HG02938 (cell line): ENCODE measurements around the gene VAV1.
A peak's percentile ranks its signal among the peaks of the same experiment; 100 is the strongest.
"Not testable (repeated sequence)": the region's sequence is repeated elsewhere in the genome, so short reads cannot be mapped to it uniquely, and the experiment has no call there.

Experiments
- ATAC-seq: cut with Tn5 transposase; IDR thresholded peaks from one replicate; pipeline ENCODE4 v1.9.1; 2021; ENCODE audit warnings: mild to moderate bottlenecking, moderate library complexity; ENCODE audit not compliant: unreplicated experiment

VAV1 gene

GRCh38 chr19:6736917-6737283 lies 35.6 kb upstream of the VAV1 start:
- no peak for ATAC-seq

DNA sequence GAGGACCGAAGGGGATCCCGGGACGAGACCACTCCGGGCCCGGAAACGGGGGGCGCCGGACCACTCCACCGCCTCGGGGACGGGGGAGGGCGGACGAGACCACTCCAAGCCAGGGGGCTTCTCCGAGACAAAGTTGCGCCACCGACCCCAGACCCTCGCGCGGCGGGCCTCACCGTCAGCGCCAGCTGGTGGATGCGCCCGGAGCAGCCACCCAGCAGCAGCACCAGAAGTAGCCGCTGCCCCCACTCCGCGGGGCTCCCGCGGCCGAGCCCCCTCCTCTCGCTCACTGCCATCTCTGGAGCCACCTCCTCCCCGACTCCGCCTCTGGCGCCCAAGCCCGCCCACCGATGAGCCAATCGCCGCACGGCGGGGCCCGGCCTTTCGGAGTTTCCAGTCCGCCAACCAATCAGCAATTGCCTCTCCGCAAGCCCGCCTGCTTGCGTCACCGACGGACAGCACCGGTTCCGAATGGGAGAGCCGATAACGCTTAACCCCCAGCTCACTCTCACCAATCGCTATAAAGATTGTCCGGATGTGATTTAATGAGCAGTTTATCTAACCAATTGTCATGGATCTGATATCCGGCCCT lies 35.1 kb upstream of the VAV1 start, which contains the start of gene GPR108:
Gene GPR108, minus strand, starts transcription at position 297 of the 589 bp plus-strand sequence. Its CDS starts 4 bp downstream, at position 293.
- peak; percentile 61 for ATAC-seq

DNA sequence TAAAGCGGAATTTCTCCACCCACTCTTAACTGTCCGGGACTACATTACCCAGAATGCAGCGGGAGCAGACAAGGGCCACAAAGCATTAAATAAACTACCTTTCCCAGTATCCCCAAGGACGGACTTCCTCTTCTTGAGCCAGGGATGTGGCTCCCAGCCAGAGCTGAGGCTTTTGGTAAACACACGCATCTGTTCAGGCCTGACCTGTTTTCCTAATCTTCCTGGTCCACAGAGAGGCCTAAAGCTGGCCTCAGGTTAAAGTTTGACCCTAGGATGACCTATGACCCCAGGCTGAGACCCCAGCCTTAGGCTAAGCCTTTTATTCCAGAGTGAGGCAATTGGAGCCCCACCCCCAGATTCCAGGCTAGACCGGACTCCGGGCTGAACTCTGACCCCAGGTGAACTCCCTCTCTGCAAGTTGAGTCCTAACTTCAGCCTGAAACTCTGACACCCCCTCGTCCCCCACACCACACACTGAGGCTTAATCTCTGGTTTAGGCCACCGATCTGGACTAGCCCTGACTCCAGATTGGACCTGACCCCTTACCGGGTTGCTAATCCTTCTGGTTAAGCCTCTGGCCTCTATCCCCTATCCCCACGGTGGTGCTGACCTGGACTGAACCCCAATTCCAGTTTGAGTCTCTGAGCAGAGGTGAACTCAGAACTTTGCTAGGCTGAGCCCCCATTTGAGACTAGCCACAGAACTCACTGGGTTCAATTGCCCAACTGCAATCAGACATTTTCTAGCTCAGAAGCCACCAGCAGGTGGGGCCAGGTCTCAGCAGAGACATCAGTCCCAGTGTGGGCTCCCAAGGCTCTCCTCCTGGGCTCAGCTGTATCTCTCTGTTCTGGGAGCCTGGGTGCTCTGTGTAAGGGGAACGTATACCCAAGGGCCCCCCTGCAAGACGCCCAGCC lies 34.4 kb upstream of the VAV1 start:
- no peak for ATAC-seq

DNA sequence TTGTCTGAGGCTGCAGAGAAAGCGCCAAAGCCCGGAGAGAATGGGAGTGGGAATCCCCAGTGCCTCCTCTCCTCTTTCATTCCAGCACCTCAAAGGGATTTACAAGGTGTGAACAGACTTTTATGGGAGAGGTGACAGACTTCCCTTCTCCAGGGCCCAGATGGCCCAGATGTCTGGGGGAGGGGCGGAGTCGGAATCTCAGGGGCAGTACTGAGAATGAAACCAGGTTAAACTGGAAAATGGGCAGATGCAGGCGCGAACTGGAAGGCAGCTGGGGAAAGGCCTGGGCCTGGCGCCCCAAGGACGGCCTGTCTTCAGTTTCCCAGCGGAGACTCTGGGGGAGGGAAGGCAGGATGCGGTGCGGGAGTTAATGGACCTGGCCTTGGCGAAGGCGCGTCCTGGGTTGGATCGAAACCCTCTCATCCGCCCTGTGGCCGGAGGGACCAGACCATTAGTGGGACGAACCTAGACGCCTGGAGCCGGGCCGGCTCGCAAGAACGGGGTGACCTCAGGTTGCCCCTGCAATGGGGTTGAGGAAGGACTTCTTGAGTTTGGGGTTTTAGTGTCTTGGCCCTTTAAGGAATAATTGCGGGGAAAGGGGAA lies 33.6 kb upstream of the VAV1 start:
- ATAC-seq: no peak

GRCh38 chr19:6739390-6739882 lies 33.1 kb upstream of the VAV1 start, which contains the start of gene TRIP10:
Gene TRIP10 (plus strand): TSS chr19:6739680. CDS start chr19:6739762, 82 bp downstream.
- ATAC-seq: no peak

DNA sequence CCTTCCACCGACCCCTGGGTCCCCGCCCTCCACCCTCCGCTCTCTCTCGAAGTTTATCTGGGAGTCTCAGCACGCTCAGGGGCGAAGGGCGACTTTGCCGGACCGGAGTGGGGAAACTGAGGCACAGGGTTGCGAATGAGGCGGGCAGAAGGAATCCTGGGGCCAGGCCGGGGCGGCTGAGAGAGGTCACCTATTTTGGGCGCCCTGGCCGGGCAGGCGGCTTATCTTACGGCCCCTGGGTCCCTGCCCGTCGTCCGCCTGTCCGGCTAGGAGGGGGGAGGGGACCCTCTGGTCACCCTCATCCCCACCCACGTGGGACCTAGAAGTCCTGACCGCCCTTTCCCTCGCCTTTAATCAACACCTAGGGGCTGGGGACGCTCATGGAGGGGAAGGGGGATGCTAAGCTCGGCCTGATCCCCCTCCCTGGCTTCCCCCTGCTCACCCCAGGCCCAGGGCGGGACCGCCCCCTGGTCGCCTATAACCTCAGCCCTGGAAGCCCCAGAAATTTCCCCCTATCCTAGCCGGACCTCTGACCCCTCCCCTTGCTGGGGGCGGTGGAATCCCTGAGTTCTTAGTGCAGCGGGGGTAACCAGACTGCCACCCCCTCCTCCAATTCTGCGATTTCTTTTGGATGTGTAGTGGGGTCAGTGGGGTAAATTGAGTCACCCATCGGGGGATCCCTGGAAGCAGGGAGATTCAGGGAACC lies 32.5 kb upstream of the VAV1 start:
- no peak for ATAC-seq

DNA sequence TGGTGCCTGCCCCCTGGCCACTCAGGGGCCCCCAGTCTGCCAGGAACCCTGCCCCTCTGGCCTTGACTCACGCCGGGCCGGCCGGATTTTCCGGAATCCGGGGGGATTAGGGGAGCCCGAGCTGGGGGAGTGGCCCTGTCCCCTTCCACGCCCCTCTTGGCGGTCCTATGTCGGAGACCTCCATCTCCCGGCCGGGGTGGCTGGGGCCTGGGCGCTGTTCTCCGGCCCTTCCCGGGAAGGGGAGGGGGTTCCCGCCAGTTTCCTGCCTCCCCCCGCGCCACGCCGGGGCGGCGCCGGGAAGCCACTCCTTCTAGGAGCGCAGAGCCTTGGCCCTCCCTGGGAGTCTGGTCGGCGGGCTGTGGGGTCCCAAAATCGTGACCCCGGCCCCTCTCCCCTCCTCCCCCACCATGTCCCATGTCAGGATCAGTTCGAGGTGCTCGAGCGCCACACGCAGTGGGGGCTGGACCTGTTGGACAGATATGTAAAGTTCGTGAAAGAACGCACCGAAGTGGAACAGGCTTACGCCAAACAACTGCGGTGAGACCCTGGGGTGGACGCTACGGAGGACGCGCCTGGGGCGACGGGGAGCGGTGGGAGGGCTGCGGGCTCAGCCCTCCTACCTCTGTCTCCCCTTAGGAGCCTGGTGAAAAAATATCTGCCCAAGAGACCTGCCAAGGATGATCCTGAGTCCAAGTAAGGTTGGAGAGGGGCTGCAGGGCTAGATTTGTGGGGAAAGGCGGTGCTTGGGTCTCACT lies 31.7 kb upstream of the VAV1 start:
- ATAC-seq: no peak

DNA sequence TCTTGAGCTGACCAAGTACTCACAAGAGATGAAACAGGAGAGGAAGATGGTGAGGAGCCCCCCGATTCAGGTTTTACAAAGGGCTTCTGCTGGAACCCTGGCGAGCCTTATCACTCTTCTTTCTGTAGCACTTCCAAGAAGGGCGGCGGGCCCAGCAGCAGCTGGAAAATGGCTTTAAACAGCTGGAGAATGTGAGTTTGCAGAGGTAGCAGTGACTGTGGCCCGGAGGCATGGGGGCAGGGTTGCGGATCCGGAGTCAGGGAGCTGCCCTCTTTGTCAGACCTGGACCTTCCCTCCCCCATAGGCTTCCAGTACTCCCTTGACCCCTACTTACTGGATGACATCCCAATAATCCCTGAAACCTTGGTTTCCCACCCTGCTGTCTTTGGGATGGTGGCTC lies 29.4 kb upstream of the VAV1 start:
- ATAC-seq: no peak

- no peak for ATAC-seq
Observed at GRCh38 chr19:6743714-6744380, 28.7 kb upstream of the VAV1 start.

DNA sequence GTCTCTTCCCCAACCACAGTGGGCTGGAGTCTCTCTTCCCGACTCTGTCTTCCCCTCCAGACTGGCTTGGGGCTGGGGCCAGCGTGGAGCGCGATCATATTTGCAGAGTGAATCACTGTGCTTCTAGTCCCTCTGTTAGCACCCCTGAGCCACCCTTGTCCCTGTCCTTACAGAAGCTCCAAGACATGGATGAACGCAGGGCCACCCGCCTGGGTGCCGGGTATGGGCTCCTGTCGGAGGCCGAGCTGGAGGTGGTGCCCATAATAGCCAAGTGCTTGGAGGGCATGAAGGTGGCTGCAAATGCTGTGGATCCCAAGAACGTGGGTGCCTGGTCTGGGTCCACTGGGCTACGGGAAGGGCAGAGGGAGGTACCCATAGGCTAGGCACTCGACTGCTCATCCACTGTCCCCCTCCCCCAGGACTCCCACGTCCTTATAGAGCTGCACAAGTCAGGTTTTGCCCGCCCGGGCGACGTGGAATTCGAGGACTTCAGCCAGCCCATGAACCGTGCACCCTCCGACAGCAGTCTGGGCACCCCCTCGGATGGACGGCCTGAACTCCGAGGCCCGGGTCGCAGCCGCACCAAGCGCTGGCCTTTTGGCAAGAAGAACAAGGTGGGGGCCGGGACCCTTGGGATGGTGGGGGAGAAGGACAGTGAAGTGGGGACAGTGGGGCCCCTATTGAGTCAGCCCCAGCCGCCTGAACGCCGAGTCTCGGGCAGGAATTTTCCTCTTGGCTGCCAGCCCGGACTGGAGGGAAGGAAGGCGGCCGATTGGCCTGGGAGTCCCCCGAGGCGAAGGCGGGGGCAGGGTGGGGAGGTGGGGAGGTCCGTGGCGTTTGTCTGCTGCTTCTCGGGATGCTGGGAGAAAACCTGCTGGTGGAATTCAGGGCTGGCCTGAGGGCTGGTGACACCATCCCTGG lies 27.9 kb upstream of the VAV1 start:
- ATAC-seq: no peak

GRCh38 chr19:6745965-6746364 lies 26.5 kb upstream of the VAV1 start:
- ATAC-seq: no peak

GRCh38 chr19:6748543-6748942 lies 24.0 kb upstream of the VAV1 start:
- ATAC-seq: not testable (repeated sequence)

GRCh38 chr19:6750062-6750461 lies 22.4 kb upstream of the VAV1 start:
- no peak for ATAC-seq

DNA sequence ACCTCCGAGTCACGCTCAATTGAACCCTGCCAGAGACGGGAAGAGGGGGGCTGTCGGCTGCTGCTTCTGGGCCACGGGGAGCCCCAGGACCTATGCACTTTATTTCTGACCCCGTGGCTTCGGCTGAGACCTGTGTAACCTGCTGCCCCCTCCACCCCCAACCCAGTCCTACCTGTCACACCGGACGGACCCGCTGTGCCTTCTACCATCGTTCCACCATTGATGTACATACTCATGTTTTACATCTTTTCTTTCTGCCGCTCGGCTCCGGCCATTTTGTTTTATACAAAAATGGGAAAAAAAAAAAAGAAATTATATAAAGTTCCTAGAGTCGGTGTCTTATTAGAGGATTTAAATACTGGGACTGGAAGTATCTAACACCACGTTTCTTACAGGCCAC lies 21.3 kb upstream of the VAV1 start:
- no peak for ATAC-seq

- ATAC-seq: no peak
Observed at GRCh38 chr19:6752256-6753177, 20.0 kb upstream of the VAV1 start.

- ATAC-seq: peak; percentile 61
Observed at GRCh38 chr19:6753178-6754031, 19.1 kb upstream of the VAV1 start.

DNA sequence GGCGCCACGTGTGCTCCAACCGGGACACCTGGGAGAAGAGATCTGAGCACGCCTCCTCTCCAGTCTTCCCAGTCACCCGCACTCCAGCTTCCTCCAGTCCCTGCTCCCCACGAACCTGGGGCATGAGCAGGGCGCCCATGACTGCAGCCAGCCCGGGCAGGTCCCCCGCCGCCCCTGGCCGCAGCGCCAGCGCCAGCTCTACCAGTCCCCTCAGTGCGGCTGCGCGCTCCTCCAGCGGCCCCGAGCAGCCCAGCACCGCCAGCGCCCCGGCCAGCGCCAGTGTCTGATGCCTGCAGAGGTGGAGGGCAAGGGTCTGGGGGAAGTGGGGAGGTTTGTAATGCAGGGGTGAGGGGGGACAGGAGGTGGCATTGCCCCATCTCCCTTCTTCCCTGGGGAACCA lies 18.4 kb upstream of the VAV1 start:
- ATAC-seq: no peak
